Stimulated activated naive CD8-positive, alpha-beta T cell treated with anti-CD3 and anti-CD28 coated beads, Interleukin-15, Interleukin-2, amounts not matched to agents 100 ng/mL and 50 ng/mL, for 24 hours (primary cell): ENCODE results near the gene TPST2.
A peak's percentile ranks its signal among the peaks of the same experiment; 100 is the strongest.
"Not testable (repeated sequence)": the region's sequence is repeated elsewhere in the genome, so short reads cannot be mapped to it uniquely, and the experiment has no call there.

Source experiments
- H3K27ac Mint-ChIP-seq: one replicate; pipeline ENCODE4 v1.8.0; 2021; ENCODE audit warnings: mild to moderate bottlenecking, mixed read lengths
- H3K27me3 Mint-ChIP-seq: one replicate; pipeline ENCODE4 v1.8.0; 2021; ENCODE audit warnings: mixed read lengths
- H3K36me3 Mint-ChIP-seq: one replicate; pipeline ENCODE4 v1.8.0; 2021; ENCODE audit warnings: low read depth, mixed read lengths
- H3K4me1 Mint-ChIP-seq: one replicate; pipeline ENCODE4 v1.8.0; 2021; ENCODE audit warnings: low read depth, mixed read lengths
- H3K4me3 Mint-ChIP-seq: one replicate; pipeline ENCODE4 v1.8.0; 2021; ENCODE audit warnings: mild to moderate bottlenecking, mixed read lengths
- H3K9me3 Mint-ChIP-seq: one replicate; pipeline ENCODE4 v1.8.0; 2021; ENCODE audit warnings: mixed read lengths

Gene TPST2

GRCh38 chr22:26616650-26617049, 26.7 kb upstream of the TPST2 start:
- Mint-ChIP-seq H3K27ac (no peak overlapping the region), H3K4me1 (peaks cover 10% of the 10 kb centered on the region), H3K4me3 (no peak overlapping the region), H3K9me3 (no peaks in the 10 kb centered on the region), H3K36me3 (no peaks in the 10 kb centered on the region), H3K27me3 (no peaks in the 10 kb centered on the region)

- Mint-ChIP-seq H3K27me3 (no peaks in the 10 kb centered on the region), H3K27ac (no peak overlapping the region), H3K9me3 (no peaks in the 10 kb centered on the region), H3K4me1 (peaks cover 13% of the 10 kb centered on the region), H3K4me3 (no peak overlapping the region), H3K36me3 (no peaks in the 10 kb centered on the region)
Observed at GRCh38 chr22:26615830-26616435, 26.0 kb upstream of the TPST2 start.

GRCh38 chr22:26615149-26615548, 25.2 kb upstream of the TPST2 start:
- Mint-ChIP-seq H3K4me3 (no peak overlapping the region), H3K4me1 (peaks cover 20% of the 10 kb centered on the region), H3K27me3 (no peaks in the 10 kb centered on the region), H3K36me3 (no peaks in the 10 kb centered on the region), H3K27ac (no peak overlapping the region), H3K9me3 (no peaks in the 10 kb centered on the region)

- Mint-ChIP-seq H3K27me3 (no peaks in the 10 kb centered on the region), H3K4me1 (peaks cover 29% of the 10 kb centered on the region), H3K36me3 (no peaks in the 10 kb centered on the region), H3K27ac (no peak overlapping the region), H3K9me3 (no peaks in the 10 kb centered on the region), H3K4me3 (no peak overlapping the region)
Observed at GRCh38 chr22:26614322-26614721, 24.4 kb upstream of the TPST2 start.

- H3K36me3 Mint-ChIP-seq, H3K9me3 Mint-ChIP-seq, H3K27ac Mint-ChIP-seq, H3K27me3 Mint-ChIP-seq, H3K4me3 Mint-ChIP-seq: not testable (repeated sequence)
- peaks cover 32% of the 10 kb centered on the region for H3K4me1 Mint-ChIP-seq
Observed at GRCh38 chr22:26613753-26614152, 23.8 kb upstream of the TPST2 start.

GRCh38 chr22:26612652-26613051, 22.7 kb upstream of the TPST2 start:
- peaks cover 29% of the 10 kb centered on the region for H3K4me1 Mint-ChIP-seq
- H3K9me3 Mint-ChIP-seq: no peaks in the 10 kb centered on the region
- no peaks in the 10 kb centered on the region for H3K36me3 Mint-ChIP-seq
- no peaks in the 10 kb centered on the region for H3K27me3 Mint-ChIP-seq
- H3K27ac Mint-ChIP-seq: no peak overlapping the region
- no peak overlapping the region for H3K4me3 Mint-ChIP-seq

- no peaks in the 10 kb centered on the region for H3K36me3 Mint-ChIP-seq
- no peaks in the 10 kb centered on the region for H3K27me3 Mint-ChIP-seq
- H3K4me3 Mint-ChIP-seq: no peak overlapping the region
- peak overlapping the region; percentile 27 for H3K27ac Mint-ChIP-seq
- H3K9me3 Mint-ChIP-seq: no peaks in the 10 kb centered on the region
- H3K4me1 Mint-ChIP-seq: peaks cover 31% of the 10 kb centered on the region
Observed at GRCh38 chr22:26610996-26611395, 21.1 kb upstream of the TPST2 start.

GRCh38 chr22:26610072-26610958, 20.4 kb upstream of the TPST2 start:
- Mint-ChIP-seq H3K27me3 (no peaks in the 10 kb centered on the region), H3K4me3 (peak overlapping the region; percentile 47), H3K4me1 (peaks cover 30% of the 10 kb centered on the region), H3K27ac (peak overlapping the region; percentile 79), H3K36me3 (no peaks in the 10 kb centered on the region), H3K9me3 (no peaks in the 10 kb centered on the region)

- no peaks in the 10 kb centered on the region for H3K36me3 Mint-ChIP-seq
- peaks cover 27% of the 10 kb centered on the region for H3K4me1 Mint-ChIP-seq
- no peak overlapping the region for H3K27ac Mint-ChIP-seq
- H3K4me3 Mint-ChIP-seq: no peak overlapping the region
- no peaks in the 10 kb centered on the region for H3K27me3 Mint-ChIP-seq
- H3K9me3 Mint-ChIP-seq: no peaks in the 10 kb centered on the region
Observed at GRCh38 chr22:26609287-26609686, 19.4 kb upstream of the TPST2 start.

- H3K27me3 Mint-ChIP-seq: no peaks in the 10 kb centered on the region
- H3K4me3 Mint-ChIP-seq: no peak overlapping the region
- no peaks in the 10 kb centered on the region for H3K9me3 Mint-ChIP-seq
- H3K27ac Mint-ChIP-seq: no peak overlapping the region
- H3K4me1 Mint-ChIP-seq: peaks cover 27% of the 10 kb centered on the region
- no peaks in the 10 kb centered on the region for H3K36me3 Mint-ChIP-seq
Observed at GRCh38 chr22:26608129-26608528, 18.2 kb upstream of the TPST2 start.

GRCh38 chr22:26606611-26607010, 16.7 kb upstream of the TPST2 start:
- H3K27ac Mint-ChIP-seq: no peak overlapping the region
- H3K9me3 Mint-ChIP-seq: no peaks in the 10 kb centered on the region

GRCh38 chr22:26604368-26604767, 14.4 kb upstream of the TPST2 start:
- Mint-ChIP-seq H3K4me3 (no peak overlapping the region), H3K27me3 (no peaks in the 10 kb centered on the region), H3K36me3 (no peaks in the 10 kb centered on the region), H3K9me3 (no peaks in the 10 kb centered on the region), H3K27ac (no peak overlapping the region), H3K4me1 (peaks cover 9% of the 10 kb centered on the region)

More at GRCh38 chr22:26606611-26607010, 16.7 kb upstream of the TPST2 start:
- no peaks in the 10 kb centered on the region for H3K27me3 Mint-ChIP-seq
- H3K36me3 Mint-ChIP-seq: no peaks in the 10 kb centered on the region
- peaks cover 27% of the 10 kb centered on the region for H3K4me1 Mint-ChIP-seq
- no peak overlapping the region for H3K4me3 Mint-ChIP-seq

- Mint-ChIP-seq H3K27me3 (no peaks in the 10 kb centered on the region), H3K4me3 (no peak overlapping the region), H3K36me3 (no peaks in the 10 kb centered on the region), H3K27ac (no peak overlapping the region), H3K9me3 (no peaks in the 10 kb centered on the region), H3K4me1 (peaks cover 24% of the 10 kb centered on the region)
Observed at GRCh38 chr22:26602127-26602526, 12.2 kb upstream of the TPST2 start.

- H3K4me3 Mint-ChIP-seq: no peak overlapping the region
- no peaks in the 10 kb centered on the region for H3K36me3 Mint-ChIP-seq
- no peaks in the 10 kb centered on the region for H3K9me3 Mint-ChIP-seq
- peaks cover 28% of the 10 kb centered on the region for H3K4me1 Mint-ChIP-seq
- H3K27me3 Mint-ChIP-seq: no peaks in the 10 kb centered on the region
- no peak overlapping the region for H3K27ac Mint-ChIP-seq
Observed at GRCh38 chr22:26601726-26602125, 11.8 kb upstream of the TPST2 start.

- Mint-ChIP-seq H3K4me1 (peaks cover 34% of the 10 kb centered on the region), H3K27ac (no peak overlapping the region), H3K4me3 (no peak overlapping the region), H3K9me3 (no peaks in the 10 kb centered on the region), H3K27me3 (no peaks in the 10 kb centered on the region), H3K36me3 (no peaks in the 10 kb centered on the region)
Observed at GRCh38 chr22:26599505-26599904, 9.6 kb upstream of the TPST2 start.
